Lower lobe of right lung (tissue), 2 donors: ENCODE results near the gene DOK1. TPM values are rescaled to one million over a fixed set of nuclear protein-coding genes. Genes with fewer than 3 reads are reported as not detected.

Source experiments
- ATAC-seq, 2 donors: fragments of 200-7000 bp; cut with Tn5 transposase; one replicate each; pipeline ENCODE4 v1.9.1; 2020 to 2022; ENCODE audit warnings: mild to moderate bottlenecking in 2 of 2, moderate library complexity in 2 of 2
- DNase-seq: peaks from one replicate; pipeline ENCODE4 v3.0.0-alpha.2; 2020
- H3K27ac ChIP-seq: fragments of 200-600 bp; one replicate; pipeline ENCODE4 v1.8.0; 2022
- H3K27me3 ChIP-seq: fragments of 200-600 bp; one replicate; pipeline ENCODE4 v1.8.0; 2022; ENCODE audit warnings: low read depth
- H3K36me3 ChIP-seq: fragments of 200-600 bp; one replicate; pipeline ENCODE4 v1.8.0; 2022; ENCODE audit warnings: mild to moderate bottlenecking
- H3K4me1 ChIP-seq: fragments of 200-600 bp; one replicate; pipeline ENCODE4 v1.8.0; 2022
- H3K4me3 ChIP-seq: fragments of 200-600 bp; one replicate; pipeline ENCODE4 v1.8.0; 2022; ENCODE audit warnings: mild to moderate bottlenecking
- H3K9me3 ChIP-seq: fragments of 200-600 bp; one replicate; pipeline ENCODE4 v1.8.0; 2022
- intact Hi-C: fragments of 100-400 bp; cut with DNase I; formaldehyde crosslinking; loops from one replicate; pipeline ENCODE4 v1.11.0; 2022
- total RNA-seq: library from RNA; stranded (reverse); fragmentation: NEBNext Ultra II Directional; extraction: Animal tissue kit (Norgen Biotek cat#: 25700); gene quantifications from one replicate; pipeline ENCODE4 v1.2.1, GENCODE V29; 2021
- TF ChIP-seq, protein P1 (sequence below): fragments of 200-600 bp; IDR thresholded peaks from one replicate; pipeline ENCODE4 v1.8.0; 2022; ENCODE audit warnings: antibody characterized with exemption, mild to moderate bottlenecking
- donor health status: DM: no; HTN: yes; CAD: no; lungs with severe emphysema.

Gene DOK1
- total RNA-seq, 1 donor from 2014 or later = 38.4 TPM

DNA sequence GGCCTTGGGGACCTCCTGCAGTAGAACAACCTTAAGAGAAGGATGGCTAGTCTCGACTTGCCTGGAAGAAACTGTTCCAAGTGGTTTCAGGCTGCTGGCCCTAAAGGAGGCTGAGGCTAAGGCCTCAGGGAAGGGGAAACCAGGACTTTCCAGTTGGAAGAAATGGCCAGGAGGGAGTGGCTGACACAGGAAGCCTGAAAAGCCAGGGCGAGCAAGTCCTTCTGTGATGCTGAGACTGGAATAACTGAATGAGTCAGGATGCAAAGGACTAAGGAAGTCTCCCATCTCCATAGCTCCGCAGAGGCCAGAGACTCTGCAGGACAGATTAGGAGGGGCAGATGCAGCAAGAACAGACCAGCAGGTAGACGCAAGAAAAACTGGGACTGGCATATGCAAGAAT is 17.4 kb upstream of the DOK1 start:
- Histone ChIP-seq H3K9me3 (no peaks in the 10 kb centered on the region), H3K27ac (no peak overlapping the region), H3K36me3 (peaks cover 16% of the 10 kb centered on the region), H3K27me3 (no peaks in the 10 kb centered on the region), H3K4me1 (peaks cover under 1% of the 10 kb centered on the region), H3K4me3 (no peak overlapping the region)
- no peak for ATAC-seq
- intact Hi-C loops = no loop called here
- TF ChIP-seq, protein P1, sequence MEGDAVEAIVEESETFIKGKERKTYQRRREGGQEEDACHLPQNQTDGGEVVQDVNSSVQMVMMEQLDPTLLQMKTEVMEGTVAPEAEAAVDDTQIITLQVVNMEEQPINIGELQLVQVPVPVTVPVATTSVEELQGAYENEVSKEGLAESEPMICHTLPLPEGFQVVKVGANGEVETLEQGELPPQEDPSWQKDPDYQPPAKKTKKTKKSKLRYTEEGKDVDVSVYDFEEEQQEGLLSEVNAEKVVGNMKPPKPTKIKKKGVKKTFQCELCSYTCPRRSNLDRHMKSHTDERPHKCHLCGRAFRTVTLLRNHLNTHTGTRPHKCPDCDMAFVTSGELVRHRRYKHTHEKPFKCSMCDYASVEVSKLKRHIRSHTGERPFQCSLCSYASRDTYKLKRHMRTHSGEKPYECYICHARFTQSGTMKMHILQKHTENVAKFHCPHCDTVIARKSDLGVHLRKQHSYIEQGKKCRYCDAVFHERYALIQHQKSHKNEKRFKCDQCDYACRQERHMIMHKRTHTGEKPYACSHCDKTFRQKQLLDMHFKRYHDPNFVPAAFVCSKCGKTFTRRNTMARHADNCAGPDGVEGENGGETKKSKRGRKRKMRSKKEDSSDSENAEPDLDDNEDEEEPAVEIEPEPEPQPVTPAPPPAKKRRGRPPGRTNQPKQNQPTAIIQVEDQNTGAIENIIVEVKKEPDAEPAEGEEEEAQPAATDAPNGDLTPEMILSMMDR = no peak
- no peak for DNase-seq

DNA sequence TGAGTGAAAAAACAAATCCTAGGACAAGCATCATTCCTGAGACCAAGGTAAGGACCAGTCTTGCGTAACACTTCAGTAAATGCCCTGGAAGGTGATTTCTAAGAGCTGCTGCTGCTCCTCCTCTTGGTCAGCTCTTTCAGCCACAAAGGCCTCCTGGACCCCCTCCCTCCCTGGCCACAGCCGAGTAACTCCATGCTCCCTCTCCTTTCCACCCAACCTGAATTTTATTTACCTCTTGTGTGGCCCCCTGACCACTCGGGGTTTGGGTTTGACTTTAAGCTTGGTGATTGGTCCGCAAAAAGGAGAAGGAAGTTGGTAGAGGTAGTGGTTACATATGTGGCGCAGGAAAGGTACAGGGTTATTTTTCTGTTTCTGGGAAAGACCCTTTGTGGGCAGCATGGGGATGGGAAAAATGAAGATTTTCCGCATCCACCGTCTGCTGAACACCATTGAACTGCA is 15.6 kb upstream of the DOK1 start:
- DNase-seq (no peak), ATAC-seq (no peak)
- H3K9me3 ChIP-seq = no peaks in the 10 kb centered on the region
- no peaks in the 10 kb centered on the region for H3K36me3 ChIP-seq
- H3K4me1 ChIP-seq = no peaks in the 10 kb centered on the region
- no peaks in the 10 kb centered on the region for H3K27me3 ChIP-seq
- H3K27ac ChIP-seq = no peak overlapping the region
- TF ChIP-seq, protein P1 = no peak
- intact Hi-C loops = no loop called here
- H3K4me3 ChIP-seq = no peak overlapping the region

DNA sequence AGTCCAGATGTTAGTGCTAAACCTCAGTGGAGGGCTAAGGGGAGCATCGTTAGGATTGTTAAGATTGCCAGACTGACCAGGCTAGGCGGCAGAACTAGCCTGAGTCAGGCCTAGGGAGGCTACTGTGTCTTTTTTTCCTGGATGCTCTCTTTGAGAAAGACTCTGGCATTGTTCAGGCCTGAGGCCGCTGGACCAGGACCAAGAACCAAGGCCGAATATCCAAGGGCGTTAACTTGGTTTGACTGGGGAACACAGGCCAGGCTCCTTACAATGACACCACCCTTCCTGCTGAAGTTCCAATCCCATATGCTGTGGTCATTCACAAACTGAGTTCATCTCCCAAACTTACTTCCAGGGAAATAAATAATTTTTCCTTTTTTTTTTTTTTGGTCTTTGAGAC is 14.2 kb upstream of the DOK1 start:
- peak in 1 of 2 donors; percentile 6 for ATAC-seq
- intact Hi-C loops = no loop called here
- Histone ChIP-seq H3K9me3 (no peaks in the 10 kb centered on the region), H3K4me3 (no peak overlapping the region), H3K27ac (peak overlapping the region; percentile 39), H3K4me1 (no peaks in the 10 kb centered on the region), H3K36me3 (no peaks in the 10 kb centered on the region), H3K27me3 (no peaks in the 10 kb centered on the region)
- TF ChIP-seq, protein P1 = no peak
- no peak for DNase-seq

DNA sequence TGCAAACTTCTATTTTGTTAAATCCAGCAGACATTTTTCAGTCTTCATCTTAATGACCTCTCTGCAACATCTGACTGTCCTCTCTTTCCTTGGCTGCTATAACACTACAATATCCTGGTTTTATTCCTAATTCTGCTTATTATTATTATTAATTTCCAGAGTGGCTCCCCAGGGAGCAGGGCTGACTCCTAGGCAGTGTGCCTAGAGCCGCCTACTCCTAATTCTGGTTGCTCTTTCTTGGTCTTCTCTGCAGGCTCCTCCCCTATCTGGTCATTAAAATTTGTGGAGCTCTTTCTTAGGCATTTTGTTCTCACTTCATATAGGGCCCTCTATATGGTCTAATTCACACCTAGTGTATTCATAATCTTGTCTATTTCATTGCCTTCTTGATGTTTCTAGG is 11.5 kb upstream of the DOK1 start:
- TF ChIP-seq, protein P1 = no peak
- Histone ChIP-seq H3K27me3 (no peaks in the 10 kb centered on the region), H3K4me3 (no peak overlapping the region), H3K9me3 (no peaks in the 10 kb centered on the region), H3K27ac (no peak overlapping the region), H3K36me3 (no peaks in the 10 kb centered on the region), H3K4me1 (no peaks in the 10 kb centered on the region)
- intact Hi-C loops = no loop called here
- ATAC-seq (no peak), DNase-seq (no peak)

DNA sequence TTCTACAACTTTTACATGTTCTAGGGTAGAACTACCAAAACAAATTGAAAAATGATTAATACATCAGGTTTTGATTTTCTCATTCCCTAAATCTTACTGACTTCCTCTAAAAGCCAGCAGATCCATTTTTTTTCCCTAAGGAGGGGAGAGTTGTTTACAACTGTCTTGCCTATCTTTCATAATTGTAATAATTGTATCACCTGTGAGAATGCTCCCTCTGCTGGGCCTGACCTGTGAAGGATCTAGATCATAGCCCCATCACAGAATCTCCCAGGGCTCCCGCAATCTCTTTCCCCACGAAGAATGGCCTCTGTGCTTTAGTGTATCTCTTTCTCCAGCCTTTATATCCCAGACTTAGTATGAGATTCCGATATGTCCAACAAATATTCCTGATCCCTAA is 9.9 kb upstream of the DOK1 start:
- no peak for DNase-seq
- H3K9me3 ChIP-seq = no peaks in the 10 kb centered on the region
- intact Hi-C loops = no loop called here
- no peak for ATAC-seq
- no peaks in the 10 kb centered on the region for H3K27me3 ChIP-seq
- no peak overlapping the region for H3K4me3 ChIP-seq
- H3K36me3 ChIP-seq = no peaks in the 10 kb centered on the region
- H3K4me1 ChIP-seq = peaks cover 12% of the 10 kb centered on the region
- H3K27ac ChIP-seq = no peak overlapping the region
- TF ChIP-seq, protein P1 = no peak

DNA sequence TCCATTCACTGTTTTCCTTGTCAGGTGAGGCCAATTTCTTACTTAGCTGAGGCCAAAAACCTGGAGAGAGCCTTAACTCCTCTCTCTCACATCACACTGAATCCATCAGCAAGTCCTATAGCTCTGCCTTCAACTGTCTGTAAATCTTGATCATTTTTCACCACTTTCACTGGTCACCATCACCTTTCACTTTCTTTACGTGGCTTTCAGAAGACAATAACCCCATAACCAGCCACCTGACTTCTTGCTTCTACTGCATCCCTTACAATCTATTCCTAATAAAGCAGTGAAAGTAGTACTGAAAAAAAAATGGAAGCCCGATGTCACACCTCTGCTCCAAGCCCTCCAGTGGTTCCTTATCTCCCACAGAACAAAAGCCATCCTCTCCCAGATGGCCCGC is 8.5 kb upstream of the DOK1 start:
- no peaks in the 10 kb centered on the region for H3K27me3 ChIP-seq
- TF ChIP-seq, protein P1 = no peak
- intact Hi-C loops = no loop called here
- H3K4me1 ChIP-seq = peaks cover 19% of the 10 kb centered on the region
- no peaks in the 10 kb centered on the region for H3K36me3 ChIP-seq
- ATAC-seq = no peak
- H3K9me3 ChIP-seq = no peaks in the 10 kb centered on the region
- H3K27ac ChIP-seq = no peak overlapping the region
- H3K4me3 ChIP-seq = no peak overlapping the region
- DNase-seq = no peak
